Spinal cord (tissue), 10 donors: ENCODE results near the gene REM2. TPM values are rescaled to one million over a fixed set of nuclear protein-coding genes. Genes with fewer than 3 reads are reported as not detected.
"Not testable (repeated sequence)": the region's sequence is repeated elsewhere in the genome, so short reads cannot be mapped to it uniquely, and the experiment has no call there.

Experiments
- DNase-seq, 6 donors: peaks; one replicate each; pipeline versions ENCODE4 v3.0.0 to v3.0.0-alpha.2; 2013 to 2015; ENCODE audit warnings: low spot score in 6 of 6, low read depth in 4 of 6
- H3K27ac ChIP-seq: one replicate; pipeline ENCODE4 v1.5.1; 2013; ENCODE audit warnings: low read depth, low read length, control low read depth
- H3K27me3 ChIP-seq: one replicate; pipeline ENCODE4 v1.6.1; 2013; ENCODE audit warnings: low read length; ENCODE audit not compliant: control insufficient read depth, insufficient read depth
- H3K36me3 ChIP-seq: one replicate; pipeline ENCODE4 v1.6.1; 2013; ENCODE audit warnings: low read length; ENCODE audit not compliant: control insufficient read depth, insufficient read depth
- H3K4me1 ChIP-seq: one replicate; pipeline ENCODE4 v1.6.1; 2013; ENCODE audit warnings: low read length; ENCODE audit not compliant: control insufficient read depth, insufficient read depth
- H3K4me3 ChIP-seq: one replicate; pipeline ENCODE4 v1.5.1; 2013; ENCODE audit warnings: low read depth, low read length, control low read depth
- H3K9me3 ChIP-seq: one replicate; pipeline ENCODE4 v1.6.1; 2013; ENCODE audit warnings: low read length; ENCODE audit not compliant: control insufficient read depth, insufficient read depth
- WGBS: methylation state at CpG from one replicate; pipeline ENCODE4 v1.1.5; 2013; ENCODE audit warnings: missing lambda C conversion rate; ENCODE audit not compliant: insufficient coverage; 5-methylcytosine and 5-hydroxymethylcytosine counted together
- polyA plus RNA-seq, 2 donors: library from polyadenylated mRNA; unstranded; fragments of 120-200 nt; gene quantifications; one replicate each; pipeline ENCODE4 v1.2.1, GENCODE V29; 2013; ENCODE audit not compliant: insufficient read length in 2 of 2
- total RNA-seq, 2 donors: library from RNA; depleted of rRNA in 1 of 2; stranded (reverse); fragments of 120-200 nt in 1 of 2; fragments of >200 nt in 1 of 2; gene quantifications; one replicate each; pipeline versions ENCODE4 v1.2.3 to v1.2.4, GENCODE V29; 2013 to 2014
- donor health status: healthy.

Gene REM2
- total and polyA plus RNA-seq, 4 donors, result 1.3 to 8.9 (median 5.2) TPM

DNA sequence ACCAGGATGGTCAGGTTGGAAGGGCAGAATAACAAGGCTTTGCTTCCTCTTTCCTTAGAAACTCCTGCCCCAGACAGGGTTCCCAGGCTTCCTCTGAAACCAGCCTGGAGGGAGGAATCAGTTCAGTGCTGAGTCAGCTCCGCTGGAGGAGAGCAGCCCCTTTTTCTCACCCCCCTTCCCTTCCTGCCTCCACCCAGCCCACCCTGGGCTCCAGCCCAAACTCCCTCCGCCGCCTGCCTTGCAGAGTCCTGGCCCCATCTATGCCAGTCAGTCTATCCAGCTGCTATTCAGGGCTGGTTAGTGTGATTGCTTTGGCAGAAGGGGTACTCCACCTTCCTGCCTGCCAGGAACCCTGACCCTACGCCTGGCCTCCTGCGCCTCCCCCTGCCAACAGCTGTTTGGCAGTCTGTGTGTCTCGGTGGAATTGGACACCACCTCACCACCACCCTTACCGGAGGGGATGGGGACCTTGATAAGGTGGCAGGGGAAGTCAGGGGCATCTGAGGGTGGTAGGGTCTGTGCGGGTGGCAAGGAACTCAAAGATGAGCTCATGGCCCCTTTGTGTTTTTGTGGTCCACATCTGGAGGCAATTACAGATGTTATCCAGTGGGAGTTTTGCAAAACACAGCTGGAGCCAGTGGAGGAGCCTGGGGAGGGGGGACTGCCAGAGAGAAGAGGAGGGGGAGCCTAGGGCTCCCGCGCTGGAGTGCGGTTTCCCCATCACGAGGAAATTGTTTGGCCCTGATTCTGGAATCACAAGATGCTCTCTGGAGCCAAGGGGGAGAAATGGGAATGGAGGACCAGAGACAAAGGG lies 34.5 kb upstream of the REM2 start:
- peak overlapping the region; percentile 94 for H3K27ac ChIP-seq
- 33% methylated on average over 2 of the region's 12 CpGs for WGBS
- H3K27me3 ChIP-seq, result no peaks in the 10 kb centered on the region
- peaks cover 32% of the 10 kb centered on the region for H3K36me3 ChIP-seq
- H3K9me3 ChIP-seq, result no peaks in the 10 kb centered on the region
- H3K4me1 ChIP-seq, result peaks cover 64% of the 10 kb centered on the region
- no peak overlapping the region for H3K4me3 ChIP-seq
- peak in 2 of 6 donors; percentile 60 to 93 for DNase-seq

DNA sequence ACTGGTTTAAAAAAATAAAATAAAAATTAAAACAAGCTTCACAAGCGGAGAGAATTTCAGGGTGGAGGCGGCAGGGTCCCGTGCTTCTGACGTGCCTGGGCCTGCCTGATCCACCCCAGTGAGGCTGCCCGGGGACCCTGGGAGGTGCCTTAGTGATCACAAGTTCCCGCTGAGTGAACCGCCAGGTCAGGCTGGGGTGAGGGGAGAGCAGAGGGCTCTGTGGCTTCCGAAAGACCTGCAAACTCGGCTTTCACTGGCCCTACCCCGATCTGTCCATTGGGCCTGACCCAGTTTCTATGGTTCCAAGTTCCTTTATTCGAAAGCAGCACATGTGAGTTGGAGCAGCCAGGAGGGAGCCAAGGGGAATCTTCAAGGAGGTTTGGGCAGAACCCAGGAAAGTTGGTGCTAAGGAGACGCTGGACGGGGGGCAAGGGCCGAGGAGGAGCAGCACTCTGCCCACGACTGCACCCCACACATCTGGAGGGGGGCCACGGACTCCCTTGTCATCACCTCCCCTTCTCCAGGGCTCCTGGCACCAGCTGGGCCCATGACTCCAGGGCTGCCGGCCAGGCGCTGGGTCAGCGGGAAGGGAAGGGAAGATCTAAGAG lies 33.7 kb upstream of the REM2 start:
- Histone ChIP-seq H3K27ac (peak overlapping the region; percentile 94), H3K27me3 (no peaks in the 10 kb centered on the region), H3K4me3 (no peak overlapping the region), H3K9me3 (no peaks in the 10 kb centered on the region), H3K4me1 (peaks cover 64% of the 10 kb centered on the region), H3K36me3 (peaks cover 27% of the 10 kb centered on the region)
- peak in 1 of 6 donors; percentile 75 for DNase-seq
- 57% methylated on average over 10 of the region's 19 CpGs for WGBS

DNA sequence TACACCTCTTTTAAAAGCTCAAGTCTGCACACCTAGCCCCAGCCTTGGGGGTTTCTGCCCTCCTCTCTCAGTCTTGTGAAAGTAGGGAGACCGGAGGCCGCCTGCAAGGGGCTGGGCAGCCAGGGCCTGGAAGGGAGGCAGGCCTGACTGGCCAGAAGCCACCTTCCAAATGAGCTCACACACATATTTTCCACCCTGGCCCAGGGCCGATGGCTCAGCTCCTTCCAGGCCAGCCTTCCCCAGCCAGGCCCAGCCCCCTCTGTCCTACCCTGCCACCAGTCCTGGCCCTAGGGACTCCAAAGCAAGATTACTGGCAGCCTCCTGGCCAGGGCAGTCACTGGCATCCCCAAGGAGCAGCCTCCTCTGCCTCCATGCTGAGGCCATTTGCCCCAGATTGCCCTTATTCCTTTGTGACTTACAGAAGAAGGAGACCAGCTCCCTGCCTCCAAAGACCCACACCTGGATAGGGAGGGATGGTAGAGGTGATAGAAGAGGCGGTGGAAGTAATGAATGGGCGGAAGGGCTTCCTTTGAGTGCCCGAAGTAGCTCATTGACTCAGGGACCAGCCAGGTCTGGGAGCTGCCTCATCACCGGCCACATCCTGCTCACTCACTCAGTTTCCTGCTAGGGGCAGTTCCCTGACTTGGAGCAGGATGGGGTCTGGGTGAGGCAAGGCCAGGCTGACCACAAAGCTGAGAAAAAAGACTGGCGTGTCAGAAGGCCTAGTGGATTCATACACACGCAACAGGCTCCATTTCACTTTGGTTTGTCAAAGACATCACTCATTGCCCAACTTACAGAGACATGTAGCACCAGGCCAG lies 31.9 kb upstream of the REM2 start:
- peaks cover 60% of the 10 kb centered on the region for H3K4me1 ChIP-seq
- WGBS, result 83% methylated on average over 9 of the region's 9 CpGs
- DNase-seq, result peak in 1 of 6 donors; percentile 89

DNA sequence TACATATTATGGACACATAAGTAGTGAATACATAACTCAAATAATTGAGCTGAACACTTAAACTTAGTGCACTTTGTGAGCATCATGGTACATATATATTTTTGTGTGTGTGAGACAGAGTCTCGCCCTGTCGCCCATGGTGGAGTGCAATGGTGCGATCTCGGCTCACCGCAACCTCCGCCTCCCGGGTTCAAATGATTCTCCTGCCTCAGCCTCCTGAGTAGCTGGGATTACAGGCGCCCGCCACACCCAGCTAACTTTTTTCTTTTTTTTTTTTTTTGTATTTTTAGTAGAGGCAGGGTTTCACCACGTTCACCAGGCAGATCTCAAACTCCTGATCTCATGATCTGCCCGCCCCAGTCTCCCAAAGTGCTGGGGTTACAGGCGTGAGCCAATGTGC lies 30.8 kb upstream of the REM2 start:
- H3K4me1 ChIP-seq, result peaks cover 50% of the 10 kb centered on the region
- H3K27ac ChIP-seq, H3K9me3 ChIP-seq, DNase-seq, H3K36me3 ChIP-seq, H3K4me3 ChIP-seq, H3K27me3 ChIP-seq: not testable (repeated sequence)
- WGBS, result no CpG with 5 or more reads among the region's 12 CpGs

More for the DNA sequence above, 31.9 kb upstream of the REM2 start:
- no peaks in the 10 kb centered on the region for H3K9me3 ChIP-seq
- no peaks in the 10 kb centered on the region for H3K27me3 ChIP-seq
- H3K4me3 ChIP-seq, result no peak overlapping the region
- peak overlapping the region; percentile 78 for H3K27ac ChIP-seq
- H3K36me3 ChIP-seq, result peaks cover 8% of the 10 kb centered on the region

DNA sequence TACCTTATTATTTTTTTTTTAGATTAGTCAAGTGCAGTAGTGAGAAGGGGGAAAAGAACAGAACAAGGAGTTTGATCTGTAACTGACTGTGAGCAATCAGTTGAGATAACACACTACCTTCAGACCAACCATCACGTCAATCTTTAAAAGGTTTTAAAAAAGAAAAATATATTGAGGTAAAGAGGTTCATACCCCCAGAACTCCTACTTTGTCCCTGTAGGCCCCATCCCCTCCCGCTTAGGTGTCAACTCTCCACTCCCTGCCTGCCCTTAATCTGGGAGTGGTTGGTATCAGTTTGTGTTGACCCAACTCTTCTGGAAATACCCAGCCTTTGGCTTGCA lies 30.5 kb upstream of the REM2 start:
- H3K9me3 ChIP-seq, result no peaks in the 10 kb centered on the region
- peaks cover 48% of the 10 kb centered on the region for H3K4me1 ChIP-seq
- no peaks in the 10 kb centered on the region for H3K36me3 ChIP-seq
- peak overlapping the region; percentile 29 for H3K27ac ChIP-seq
- no peak for DNase-seq
- WGBS, result no CpG with 5 or more reads among the region's 2 CpGs
- no peak overlapping the region for H3K4me3 ChIP-seq
- H3K27me3 ChIP-seq, result no peaks in the 10 kb centered on the region

DNA sequence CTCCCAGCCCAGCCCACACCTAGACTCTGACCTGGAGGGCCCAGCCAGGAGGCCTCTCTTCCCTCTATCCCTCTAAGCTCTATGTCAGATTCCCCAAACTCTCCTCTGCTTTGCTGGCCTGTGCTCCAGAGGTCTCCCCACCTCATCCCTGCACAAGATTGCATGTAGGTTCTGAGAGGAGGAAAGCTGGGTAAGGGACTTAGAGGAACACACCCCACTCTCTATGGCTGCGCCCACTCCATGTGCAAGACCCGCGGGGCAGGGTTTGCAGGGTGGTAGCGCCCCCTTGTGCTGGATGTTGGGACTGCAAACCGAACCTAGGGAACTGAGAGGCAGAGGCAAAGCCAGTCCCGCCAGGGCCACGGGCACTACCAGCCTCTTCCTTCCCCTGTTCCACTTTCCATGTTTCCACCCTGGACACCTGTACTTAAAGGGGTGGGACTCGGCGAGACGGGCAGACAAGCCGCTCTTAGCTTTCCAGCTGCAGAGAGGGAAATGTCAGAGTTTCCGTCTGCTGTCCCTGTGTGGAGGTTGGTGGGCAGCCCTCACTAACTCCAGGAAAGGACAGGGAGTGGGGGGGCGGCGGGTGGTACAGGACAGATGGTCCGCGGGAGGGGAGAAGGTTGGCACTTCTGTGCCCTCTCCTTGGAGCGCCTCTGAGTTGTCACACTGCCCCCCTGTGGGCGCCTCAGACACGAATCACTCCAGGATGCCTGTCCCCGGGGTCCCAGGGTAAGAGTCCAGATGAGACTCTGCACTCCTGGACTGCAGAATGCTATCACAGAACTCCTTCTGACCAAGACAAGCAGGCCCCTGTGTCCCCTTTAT lies 29.9 kb upstream of the REM2 start:
- Histone ChIP-seq H3K4me3 (peak overlapping the region; percentile 46), H3K27ac (peak overlapping the region; percentile 40), H3K27me3 (no peaks in the 10 kb centered on the region), H3K4me1 (peaks cover 42% of the 10 kb centered on the region), H3K36me3 (no peaks in the 10 kb centered on the region), H3K9me3 (no peaks in the 10 kb centered on the region)
- WGBS, result 1% methylated on average over 17 of the region's 20 CpGs
- DNase-seq, result peak in 2 of 6 donors; percentile 86 to 92

DNA sequence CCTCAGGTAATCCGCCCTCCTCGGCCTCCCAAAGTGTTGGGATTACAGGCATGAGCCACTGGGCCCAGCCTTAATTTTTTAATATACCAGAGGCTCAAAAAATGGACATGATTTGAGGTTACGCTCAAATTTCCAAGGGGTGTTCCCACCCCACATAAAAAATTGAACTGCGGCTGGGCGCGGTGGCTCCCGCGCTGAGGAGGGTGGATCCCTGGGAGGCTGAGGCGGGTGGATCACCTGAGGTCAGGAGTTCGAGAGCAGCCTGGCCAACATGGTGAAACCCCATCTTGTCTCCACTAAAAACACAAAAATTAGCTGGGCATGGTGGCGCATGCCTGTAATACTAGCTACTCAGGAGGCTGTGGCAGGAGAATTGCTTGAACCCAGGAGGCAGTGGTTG lies 28.7 kb upstream of the REM2 start:
- DNase-seq, H3K4me3 ChIP-seq, H3K27ac ChIP-seq, H3K9me3 ChIP-seq, H3K36me3 ChIP-seq, H3K27me3 ChIP-seq: not testable (repeated sequence)
- peaks cover 31% of the 10 kb centered on the region for H3K4me1 ChIP-seq
- 86% methylated on average over 3 of the region's 11 CpGs for WGBS

DNA sequence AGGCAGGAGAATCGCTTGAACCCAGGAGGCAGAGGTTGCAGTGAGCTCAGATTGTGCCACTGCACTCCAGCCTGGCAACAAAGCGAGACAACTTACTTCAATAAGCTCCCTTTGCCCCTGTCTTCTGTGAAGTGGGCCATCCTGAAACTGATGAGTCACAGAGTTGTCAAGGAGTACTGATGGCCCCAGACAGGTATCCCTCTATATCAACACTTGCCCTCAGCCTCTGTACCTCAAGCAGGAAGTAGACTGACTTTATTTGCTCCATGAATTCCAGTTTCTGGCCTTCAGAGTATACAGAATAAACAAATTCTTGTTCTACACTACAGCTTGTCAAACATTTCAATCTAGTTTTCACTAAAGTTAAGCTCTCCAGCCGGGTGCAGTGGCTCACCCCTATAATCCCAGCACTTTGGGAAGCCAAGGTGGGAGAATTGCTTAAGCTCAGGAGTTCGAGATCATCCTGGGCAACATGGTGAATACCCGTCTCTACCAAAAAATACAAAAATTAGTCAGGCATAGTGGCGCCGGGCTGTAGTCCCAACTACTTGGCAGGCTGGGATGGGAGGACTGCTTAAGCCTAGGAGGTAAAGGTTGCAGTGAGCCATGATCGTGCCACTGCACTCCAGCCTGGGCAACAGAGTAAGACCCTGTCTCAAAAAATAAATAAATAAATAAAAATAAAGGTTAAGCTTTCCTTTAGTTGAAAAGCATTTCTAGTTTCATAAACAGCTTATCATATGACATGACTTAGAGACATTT lies 27.9 kb upstream of the REM2 start:
- 90% methylated on average over 3 of the region's 8 CpGs for WGBS
- H3K27me3 ChIP-seq, result no peaks in the 10 kb centered on the region
- no peaks in the 10 kb centered on the region for H3K9me3 ChIP-seq
- no peak overlapping the region for H3K27ac ChIP-seq
- no peak for DNase-seq
- H3K36me3 ChIP-seq, result no peaks in the 10 kb centered on the region
- no peak overlapping the region for H3K4me3 ChIP-seq
- H3K4me1 ChIP-seq, result peaks cover 23% of the 10 kb centered on the region
